Stimulated activated CD8-positive, alpha-beta memory T cell treated with anti-CD3 and anti-CD28 coated beads, Interleukin-7, amount 100 ng/mL, for 1 hour (primary cell): ENCODE results near the gene ONECUT2.

Source experiments
- DNase-seq, 2 donors: peaks; one replicate each; pipeline ENCODE4 v3.0.0-alpha.2; 2020; ENCODE audit warnings: low read depth in 2 of 2

Gene ONECUT2

DNA sequence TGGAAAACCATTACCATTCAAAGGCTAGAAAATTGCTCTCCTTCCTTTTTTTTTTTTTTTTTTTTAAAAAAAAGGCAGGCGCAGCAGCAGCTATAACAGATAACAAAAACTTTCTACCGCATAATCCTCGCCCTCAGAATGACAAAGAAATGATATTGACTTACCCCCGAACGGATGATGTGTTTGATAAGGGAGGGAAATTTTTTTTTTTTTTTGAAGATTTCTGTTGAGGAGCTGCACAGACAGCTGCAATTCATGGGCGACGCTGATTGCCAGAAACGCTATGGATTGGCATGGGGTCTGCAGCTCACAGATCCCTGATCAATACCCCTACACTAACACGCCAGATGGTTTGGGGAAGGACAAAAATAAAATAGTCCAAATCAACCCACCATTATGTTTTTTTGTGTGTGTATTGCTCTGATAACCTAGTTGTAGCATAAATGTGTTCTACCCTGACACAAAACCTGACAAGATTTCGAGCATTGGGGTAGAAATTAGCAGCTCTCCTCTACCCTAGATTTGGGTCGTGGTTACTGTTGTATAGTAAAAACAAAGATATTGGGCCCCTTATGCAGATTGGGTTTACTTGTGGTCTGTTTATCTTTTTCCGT, 3.6 kb upstream of the ONECUT2 start:
- no peak for DNase-seq

DNA sequence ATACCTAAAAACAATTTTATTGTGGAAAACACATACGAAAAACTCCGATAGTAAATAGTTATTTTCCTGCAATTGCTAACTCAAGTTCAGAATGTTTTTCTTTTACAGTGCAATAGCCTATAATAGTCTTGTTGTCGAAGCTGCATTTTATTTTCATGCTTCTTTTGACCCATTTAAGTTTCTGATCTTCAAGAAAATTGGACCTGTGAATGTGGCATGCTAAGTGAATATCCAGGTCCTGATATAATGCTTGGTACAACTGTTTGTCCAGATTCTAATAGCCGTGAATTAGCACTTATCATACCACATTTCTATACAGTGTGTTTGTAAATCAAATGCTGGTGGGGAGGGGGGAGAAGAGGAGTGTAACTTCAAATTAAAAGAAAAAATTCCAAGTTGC, 3.0 kb upstream of the ONECUT2 start:
- no peak for DNase-seq

DNA sequence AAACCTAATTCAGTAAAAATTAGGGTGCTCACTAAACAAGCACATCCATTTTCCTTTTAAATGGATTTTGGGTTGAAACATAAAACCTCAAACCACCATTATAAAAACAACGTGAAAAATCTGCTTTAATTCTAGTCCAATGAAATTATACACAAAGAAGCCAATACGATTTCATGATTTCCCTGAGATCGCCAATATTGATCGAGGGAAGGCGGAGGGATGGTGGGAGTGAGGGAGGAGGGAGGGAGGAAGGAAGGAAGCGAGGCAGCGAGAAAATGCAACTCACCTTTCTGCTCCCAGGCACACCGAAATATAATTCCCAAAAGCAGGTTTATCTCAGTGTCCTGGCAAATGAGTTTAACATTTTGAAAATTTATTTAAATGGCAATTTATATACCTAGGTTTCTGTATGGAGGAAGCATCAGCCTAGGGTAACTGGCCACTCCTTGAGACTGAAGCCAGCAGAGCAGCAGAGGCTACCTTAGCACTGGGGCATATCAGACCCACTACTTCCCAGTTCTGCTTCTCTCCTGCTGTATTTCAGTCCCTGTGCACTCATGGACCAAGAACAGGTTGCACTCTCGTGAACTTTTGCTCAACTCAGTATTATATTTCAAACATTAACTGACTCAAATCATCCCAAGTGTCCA, 2.3 kb upstream of the ONECUT2 start:
- no peak for DNase-seq

DNA sequence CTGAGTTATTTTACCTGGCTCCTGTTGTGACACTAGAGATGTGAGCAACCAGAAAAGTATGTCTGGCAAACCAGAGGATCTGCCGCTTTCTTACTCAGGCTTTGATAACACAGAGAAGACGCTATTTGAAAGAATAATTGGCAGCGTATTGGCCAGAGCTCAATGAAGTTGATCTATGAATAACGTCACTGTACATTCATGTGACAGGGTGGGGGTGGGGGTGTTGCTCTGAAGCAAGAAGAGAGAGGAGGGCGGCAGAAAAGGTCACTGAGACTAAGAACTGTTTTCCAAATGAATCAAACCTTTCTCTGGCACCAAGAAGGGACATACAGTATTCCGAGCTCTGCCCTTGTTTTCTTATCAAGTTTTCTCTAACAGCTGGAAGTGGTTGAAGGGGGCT, 1.7 kb upstream of the ONECUT2 start:
- DNase-seq: no peak

DNA sequence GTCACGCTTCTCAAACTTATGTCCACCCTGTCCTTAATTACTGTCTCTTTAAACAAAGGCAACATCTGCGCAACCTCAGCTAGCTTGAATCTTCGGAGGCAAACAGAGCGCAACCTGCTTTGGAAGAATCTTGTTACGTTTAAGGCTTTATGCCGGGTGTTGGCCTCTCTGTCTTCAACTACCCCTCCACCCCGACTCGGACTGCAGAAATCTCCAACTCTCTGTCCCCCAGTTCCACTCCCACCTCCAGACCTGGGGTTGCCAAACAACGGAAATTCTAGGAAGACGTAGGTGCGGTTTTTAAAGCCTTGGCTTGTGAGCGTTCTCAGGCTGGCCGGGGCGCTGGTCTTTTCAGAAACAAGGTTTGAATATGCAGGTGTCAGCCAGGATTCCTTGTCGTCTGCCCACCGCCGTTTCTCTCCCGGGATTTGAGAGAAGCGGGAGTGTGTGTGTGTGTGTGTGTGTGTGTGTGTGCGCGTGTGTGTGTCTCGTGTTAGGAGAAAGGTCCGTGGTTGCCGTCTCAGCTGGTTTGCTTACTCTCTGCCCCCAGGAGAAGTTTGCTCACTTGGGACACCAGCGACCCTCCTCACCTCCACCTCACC, 1.1 kb upstream of the ONECUT2 start:
- no peak for DNase-seq

DNA sequence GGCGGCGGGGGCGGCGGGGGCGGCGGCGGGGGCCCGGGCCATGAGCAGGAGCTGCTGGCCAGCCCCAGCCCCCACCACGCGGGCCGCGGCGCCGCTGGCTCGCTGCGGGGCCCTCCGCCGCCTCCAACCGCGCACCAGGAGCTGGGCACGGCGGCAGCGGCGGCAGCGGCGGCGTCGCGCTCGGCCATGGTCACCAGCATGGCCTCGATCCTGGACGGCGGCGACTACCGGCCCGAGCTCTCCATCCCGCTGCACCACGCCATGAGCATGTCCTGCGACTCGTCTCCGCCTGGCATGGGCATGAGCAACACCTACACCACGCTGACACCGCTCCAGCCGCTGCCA, 644 bp downstream of the ONECUT2 start:
- DNase-seq: no peak

DNA sequence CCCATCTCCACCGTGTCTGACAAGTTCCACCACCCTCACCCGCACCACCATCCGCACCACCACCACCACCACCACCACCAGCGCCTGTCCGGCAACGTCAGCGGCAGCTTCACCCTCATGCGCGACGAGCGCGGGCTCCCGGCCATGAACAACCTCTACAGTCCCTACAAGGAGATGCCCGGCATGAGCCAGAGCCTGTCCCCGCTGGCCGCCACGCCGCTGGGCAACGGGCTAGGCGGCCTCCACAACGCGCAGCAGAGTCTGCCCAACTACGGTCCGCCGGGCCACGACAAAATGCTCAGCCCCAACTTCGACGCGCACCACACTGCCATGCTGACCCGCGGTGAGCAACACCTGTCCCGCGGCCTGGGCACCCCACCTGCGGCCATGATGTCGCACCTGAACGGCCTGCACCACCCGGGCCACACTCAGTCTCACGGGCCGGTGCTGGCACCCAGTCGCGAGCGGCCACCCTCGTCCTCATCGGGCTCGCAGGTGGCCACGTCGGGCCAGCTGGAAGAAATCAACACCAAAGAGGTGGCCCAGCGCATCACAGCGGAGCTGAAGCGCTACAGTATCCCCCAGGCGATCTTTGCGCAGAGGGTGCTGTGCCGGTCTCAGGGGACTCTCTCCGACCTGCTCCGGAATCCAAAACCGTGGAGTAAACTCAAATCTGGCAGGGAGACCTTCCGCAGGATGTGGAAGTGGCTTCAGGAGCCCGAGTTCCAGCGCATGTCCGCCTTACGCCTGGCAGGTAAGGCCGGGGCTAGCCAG, 1.2 kb downstream of the ONECUT2 start:
- no peak for DNase-seq

DNA sequence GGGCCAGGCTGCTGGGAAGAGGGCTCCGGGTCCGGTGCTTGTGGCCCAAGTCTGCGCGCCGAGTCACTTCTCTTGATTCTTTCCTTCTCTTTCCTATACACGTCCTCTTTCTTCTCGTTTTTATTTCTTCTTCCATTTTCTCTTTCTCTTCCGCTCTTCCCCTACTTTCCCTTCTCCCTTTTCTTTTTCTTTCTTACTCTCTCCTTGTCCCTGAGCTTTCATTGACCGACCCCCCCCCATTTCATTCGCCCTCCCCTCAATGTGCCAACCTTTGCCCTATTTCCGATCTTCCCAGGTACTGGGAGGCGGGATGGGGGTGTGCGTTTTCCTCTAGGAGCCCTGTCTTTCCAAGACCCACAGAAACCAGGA, 1.8 kb downstream of the ONECUT2 start:
- no peak for DNase-seq

DNA sequence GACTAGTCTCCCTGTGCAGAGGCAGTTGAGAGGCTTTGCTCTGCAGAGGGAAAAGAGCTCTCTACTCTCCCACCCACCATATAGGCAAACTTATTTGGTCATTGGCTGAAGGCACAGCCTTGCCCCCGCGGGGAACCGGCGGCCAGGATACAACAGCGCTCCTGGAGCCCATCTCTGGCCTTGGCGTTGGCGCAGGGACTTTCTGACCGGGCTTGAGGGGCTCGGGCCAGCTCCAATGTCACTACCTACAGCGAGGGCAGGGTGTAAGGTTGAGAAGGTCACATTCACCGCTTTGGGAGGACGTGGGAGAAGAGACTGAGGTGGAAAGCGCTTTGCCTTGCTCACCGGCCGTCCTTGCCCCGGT, 2.2 kb downstream of the ONECUT2 start:
- DNase-seq: no peak

DNA sequence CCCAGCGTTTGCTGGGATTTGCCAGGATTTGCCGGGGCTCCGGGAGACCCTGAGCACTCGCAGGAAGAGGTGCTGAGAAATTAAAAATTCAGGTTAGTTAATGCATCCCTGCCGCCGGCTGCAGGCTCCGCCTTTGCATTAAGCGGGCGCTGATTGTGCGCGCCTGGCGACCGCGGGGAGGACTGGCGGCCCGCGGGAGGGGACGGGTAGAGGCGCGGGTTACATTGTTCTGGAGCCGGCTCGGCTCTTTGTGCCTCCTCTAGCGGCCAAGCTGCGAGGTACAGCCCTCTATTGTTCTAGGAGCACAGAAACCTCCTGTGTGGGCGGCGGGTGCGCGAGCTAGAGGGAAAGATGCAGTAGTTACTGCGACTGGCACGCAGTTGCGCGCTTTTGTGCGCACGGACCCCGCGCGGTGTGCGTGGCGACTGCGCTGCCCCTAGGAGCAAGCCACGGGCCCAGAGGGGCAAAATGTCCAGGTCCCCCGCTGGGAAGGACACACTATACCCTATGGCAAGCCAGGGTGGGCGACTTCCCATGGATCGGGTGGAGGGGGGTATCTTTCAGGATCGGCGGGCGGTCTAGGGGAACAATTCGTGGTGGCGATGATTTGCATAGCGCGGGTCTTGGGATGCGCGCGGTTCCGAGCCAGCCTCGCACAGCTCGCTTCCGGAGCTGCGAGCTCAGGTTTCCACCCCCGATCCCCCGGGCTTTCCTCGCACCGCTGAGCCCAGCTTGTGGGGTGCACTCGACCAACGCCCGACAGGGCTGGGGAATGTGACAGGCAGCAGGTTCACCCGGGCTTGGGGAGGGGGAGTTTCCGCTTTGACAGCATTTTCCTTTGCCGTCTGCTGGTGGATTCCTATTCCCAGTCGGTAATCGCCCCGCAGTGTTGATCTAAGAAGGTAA, 2.8 kb downstream of the ONECUT2 start:
- DNase-seq: no peak

DNA sequence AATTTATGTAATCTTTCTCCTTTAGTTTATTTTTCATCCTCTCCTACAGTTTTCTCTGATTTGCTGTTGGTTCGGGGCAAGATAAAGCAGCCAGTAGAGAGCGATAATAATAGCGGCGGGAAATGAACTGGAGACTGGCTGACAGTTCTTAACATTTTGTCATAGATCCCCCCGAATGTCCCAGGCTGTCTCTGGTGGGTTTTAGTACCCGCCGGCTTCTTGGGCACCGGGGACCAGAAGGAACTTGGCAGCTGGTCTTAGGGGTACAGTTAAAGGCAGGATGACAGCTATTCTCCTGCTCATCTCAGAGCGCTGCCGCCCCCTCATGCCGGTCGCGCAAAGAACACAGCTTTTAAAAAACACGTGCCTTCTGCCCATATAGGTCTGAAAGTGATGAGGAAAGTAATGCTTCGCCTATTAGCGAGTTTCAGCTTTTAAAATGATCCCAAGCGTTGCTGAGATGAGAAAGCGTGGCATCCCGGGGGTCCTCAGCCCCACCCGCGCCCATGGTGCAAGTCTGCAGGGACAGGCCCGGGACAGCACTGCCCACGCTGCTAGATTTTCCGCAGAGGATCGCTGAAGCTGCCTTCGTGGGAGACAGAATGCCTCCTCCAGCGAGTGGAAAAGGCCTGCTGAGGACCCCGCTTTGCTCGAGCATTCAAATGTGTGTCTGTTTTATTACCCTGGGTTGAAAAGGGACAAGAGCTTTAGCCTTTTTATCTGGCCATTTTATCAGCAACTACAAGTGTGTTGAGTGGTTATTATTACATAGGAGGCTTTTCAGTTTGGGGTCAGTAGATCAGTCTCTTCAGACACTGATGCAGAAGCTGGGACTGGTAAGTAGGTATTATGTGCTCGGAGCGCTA, 3.8 kb downstream of the ONECUT2 start:
- DNase-seq: no peak

DNA sequence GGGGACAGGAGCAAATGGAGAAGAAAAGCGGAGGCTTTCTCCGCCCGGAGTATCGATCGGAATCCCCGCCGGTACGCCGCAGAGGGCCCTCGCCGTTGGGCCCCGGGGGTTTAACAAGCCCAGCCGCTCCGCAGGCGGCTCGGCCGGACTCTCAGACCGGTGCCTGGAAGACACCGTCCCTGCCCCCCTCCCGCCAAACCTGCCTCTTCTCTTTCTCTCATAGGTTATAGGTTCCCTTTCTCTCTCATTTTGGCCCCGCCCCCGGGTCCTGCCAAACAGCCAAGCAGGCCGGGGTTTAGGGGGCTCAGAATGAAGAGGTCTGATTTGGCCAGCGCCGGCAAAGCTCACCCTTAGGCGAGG, 4.4 kb downstream of the ONECUT2 start:
- DNase-seq: no peak

DNA sequence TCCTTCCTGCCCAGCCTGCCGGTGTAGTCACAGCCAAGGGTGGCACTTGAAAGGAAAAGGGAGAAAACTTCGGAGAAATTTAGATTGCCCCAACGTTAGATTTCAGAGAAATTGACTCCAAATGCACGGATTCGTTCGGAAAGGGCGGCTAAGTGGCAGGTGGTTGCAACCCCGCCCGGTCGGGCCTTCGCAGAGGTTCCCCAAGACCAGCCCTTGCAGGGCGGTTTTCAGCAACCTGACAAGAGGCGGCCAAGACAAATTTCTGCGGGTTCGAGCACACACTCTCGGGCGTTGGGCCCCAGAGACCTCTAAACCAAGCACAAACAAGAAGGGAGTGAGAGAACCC, 4.8 kb downstream of the ONECUT2 start:
- no peak for DNase-seq

DNA sequence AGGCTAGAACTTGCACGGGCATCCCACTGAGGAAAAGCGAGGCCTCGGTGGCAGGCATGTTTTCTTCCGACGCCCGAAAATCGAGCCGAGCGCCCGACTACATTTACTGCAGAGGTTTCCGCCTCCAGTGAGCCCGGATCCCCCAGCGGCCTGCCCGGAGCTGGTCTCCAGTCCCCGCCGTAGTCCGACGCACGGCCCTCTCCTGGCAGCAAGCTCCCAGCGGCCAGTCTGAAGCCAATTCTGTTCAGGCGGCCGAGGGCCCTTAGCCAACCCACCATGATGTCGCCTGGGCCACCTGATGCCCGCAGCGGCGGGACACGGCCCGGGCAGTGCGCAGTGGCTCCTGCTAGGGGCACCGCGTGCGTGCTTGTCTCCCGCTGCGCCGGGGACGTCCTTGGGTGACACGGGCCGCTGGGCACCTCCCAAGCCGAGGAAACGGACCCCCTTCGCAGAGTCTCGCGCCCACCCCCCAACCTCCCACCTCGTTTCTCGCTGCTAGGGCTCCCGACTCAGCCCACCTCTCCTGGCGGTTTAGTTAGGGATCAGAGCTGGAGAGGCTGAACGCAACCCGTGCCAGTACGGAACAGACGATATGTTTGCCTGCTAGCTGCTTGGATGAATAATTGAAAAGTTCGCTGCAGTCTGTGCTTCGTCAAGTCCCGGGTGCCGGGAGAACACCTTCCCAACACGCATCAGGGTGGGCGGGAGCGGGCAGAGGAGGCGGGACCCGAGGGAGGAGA, 5.3 kb downstream of the ONECUT2 start:
- DNase-seq: no peak

DNA sequence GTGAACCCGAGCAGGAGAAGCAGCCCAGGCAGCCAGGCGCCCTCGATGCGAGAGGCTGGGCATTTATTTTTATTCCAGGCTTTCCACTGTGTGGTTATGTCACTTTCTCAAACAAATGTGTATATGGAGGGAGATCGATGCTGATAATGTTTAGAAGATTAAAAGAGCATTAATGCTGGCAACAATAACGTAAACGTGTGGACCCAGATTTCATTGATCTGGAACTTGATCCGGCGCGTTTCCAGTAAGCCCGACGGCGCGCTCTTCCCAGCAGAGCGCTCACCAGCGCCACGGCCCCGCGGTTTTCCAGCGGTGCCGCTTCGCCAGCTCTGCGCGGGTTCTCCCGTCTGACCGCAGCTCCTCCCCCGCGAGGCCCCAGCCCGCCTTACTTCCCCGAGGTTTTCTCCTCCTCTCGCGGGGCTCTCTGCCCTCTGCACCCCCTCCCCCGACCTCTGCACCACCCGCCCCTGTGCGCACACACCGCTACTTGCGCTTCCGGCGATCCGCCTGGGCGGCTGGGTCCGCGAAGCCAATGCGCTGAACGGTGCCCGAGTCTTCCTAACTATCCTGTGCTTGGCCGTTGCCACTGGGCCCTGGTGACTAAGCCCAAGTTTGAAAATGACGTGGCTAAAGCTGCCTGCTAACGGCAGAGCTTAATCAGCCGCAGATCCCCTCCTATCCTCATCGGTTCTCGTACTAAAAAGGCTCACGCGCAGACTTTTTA, 6.1 kb downstream of the ONECUT2 start:
- no peak for DNase-seq

DNA sequence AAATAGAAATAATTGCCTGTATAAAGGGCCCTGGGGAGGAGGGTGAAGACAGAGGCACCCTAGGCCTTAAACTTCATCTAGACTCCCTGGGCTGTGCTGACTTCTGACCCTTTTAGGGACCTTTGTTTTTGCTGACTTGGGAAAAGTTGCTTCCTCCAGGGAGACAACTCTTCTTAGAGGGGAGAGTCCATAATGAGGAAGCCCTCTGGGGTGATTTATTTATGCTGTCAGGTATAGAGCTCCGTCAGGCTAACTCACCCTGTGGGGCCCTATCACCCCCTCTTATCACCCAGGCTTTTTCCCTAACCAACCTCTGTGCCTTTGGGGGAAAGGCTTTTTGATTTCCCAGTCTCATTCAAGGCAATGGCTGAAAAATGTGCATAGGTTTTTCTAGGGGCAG, 8.1 kb downstream of the ONECUT2 start:
- DNase-seq: no peak

DNA sequence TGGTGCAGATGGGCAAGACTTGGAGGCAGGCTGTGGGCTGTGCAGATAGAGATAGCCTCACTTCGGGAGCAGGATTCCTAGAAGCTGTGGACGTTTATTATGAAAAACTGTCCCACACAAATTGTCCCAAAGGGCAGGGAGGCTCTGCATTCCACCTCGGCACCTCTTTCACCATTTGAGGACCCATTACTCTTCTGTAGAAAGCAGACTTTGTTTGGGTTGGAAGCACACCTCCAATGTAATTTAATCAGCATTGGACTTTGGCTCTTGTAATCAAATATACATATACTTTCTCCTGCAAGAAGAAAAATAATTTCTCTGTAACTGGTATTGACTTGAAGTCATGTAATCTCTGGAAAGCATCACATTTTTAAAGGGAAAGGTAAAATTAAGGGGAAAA, 8.5 kb downstream of the ONECUT2 start:
- DNase-seq: no peak

DNA sequence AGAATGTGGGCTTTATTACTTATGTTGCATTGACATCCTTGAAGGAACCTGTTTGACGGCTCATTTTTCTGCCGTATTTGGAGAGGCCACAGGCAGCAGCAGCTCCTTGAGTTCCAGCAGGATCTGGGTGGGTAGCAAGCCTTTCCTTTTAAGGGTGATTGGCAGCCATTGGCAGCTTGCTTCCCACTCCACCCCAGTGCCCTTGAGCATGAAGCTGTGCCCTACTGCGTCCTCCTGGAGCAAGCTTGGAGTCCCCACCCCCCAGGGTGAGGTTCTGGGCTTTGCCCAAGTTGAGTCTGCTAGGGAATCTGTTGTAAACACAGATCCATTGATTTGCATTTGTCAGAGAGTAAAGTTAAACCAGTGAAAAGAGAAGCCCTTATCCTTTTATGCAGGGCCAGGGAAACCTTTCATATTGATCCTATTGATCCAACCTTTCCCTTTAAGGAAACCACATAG, 9.2 kb downstream of the ONECUT2 start:
- DNase-seq: no peak

DNA sequence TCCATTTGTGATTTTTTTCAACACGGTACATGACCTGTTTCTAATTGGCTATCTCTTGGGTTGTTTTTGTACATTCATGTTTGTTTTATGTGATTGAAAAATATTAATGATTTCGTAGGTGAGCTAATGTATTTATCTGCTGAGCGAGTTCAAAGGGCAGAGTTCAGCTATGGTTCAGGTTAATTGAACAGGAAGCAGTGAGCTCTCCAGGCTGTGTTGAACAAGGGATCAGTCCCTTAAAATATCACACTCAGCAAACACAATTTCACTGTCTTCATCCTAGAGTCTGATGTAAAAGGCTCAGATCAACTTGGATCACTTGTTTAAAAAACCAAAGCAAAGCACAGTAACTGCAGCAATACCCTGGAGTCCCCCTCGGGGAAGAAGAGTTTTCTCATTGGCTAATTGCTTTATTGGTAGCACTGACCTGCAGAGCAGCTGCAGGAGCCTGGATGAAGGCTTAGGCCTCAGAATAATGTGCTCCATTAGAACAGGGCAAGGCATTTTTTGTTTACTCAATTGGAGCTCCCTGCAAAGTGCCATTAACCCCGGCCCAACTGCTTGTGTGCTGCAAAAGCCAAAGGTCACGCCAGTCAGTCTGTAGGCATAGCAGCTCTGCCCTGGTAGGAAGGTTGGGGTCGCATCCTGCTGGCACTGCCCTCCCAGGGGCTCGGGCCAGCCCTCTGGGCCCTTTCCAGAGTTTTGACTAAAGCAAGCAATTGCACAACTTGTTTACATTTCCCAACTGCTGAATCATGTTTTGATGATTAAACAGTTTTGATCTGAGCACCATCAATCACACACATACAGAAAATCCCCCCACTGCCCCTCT, 10.5 kb downstream of the ONECUT2 start:
- no peak for DNase-seq
